Breast epithelium (tissue), 3 donors: ENCODE results near the gene ZNF580.

Experiments
- CTCF ChIP-seq, 3 donors: fragments of 450-650 bp; IDR thresholded peaks; one replicate each; pipeline ENCODE4 v1.5.1; 2016 to 2017; ENCODE audit warnings: antibody characterized with exemption in 3 of 3, mild to moderate bottlenecking in 3 of 3, moderate library complexity in 3 of 3
- POLR2A ChIP-seq: fragments of 450-650 bp; IDR thresholded peaks from one replicate; pipeline ENCODE4 v1.6.1; 2016; ENCODE audit warnings: antibody characterized with exemption, mild to moderate bottlenecking, moderate library complexity
- POLR2AphosphoS5 ChIP-seq, 3 donors: sonication (generic); formaldehyde crosslinking; IDR thresholded peaks; one replicate each; pipeline ENCODE4 v1.6.1; 2017; ENCODE audit warnings: antibody characterized with exemption in 3 of 3

- TF ChIP-seq CTCF (IDR thresholded peaks at IDR 0.05) = no peak
- TF ChIP-seq POLR2A = no peak
- TF ChIP-seq POLR2AphosphoS5 (IDR thresholded peaks at IDR 0.05) = no peak
These were observed 20.2 kb downstream of the ZNF580 start for GRCh38 chr19:55660991-55661390.
